Embryonic facial prominence (tissue), 1 donor: ENCODE results near the gene LRFN2.

ENCODE experiments used
- DNase-seq: peaks from one replicate; pipeline ENCODE4 v3.0.0-alpha.2; 2016; ENCODE audit errors: extremely low spot score

The LRFN2 gene

DNA sequence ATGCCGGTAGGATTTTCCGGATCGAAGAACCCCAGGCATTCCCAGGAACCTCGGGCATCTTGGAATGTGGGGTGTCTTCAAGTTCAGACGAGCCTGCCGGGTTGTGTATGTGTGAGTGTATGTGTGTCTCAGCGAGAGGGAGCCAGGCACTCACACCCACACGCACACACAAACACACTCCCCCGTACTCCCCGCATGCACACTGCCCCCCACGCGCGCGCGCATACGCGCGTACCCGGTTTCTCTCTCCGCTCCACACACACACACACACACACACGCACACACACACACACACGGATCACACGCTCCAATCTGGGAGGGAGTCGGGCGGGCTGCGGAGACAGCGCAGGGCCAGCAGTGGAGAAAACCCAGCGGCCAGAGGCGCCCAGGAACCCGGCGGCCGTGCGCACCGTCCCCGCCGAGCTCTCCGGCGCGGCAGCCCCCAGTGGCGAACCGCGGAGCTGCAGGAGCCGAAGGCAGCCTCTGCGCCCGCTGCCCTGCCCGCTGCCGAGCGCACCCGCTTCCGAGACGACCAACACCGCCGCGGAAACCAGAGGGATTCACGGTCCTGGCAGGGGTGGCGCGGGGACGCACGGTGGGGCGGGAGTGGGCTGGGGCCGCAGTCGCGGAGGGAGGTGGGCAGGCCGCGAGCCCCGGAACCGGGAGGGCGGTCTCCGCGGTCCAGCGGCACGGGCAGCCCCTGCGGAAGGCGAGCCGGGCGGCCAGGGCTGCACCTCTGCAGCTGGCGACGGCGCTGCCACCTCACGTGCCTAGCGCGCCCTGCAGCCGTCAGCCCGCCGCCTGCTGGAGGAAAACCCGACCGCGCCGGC is at the start of gene LRFN2:
LRFN2 (minus strand) TSS at position 125 of the 830 bp plus-strand sequence.
- peak; percentile 56 for DNase-seq

DNA sequence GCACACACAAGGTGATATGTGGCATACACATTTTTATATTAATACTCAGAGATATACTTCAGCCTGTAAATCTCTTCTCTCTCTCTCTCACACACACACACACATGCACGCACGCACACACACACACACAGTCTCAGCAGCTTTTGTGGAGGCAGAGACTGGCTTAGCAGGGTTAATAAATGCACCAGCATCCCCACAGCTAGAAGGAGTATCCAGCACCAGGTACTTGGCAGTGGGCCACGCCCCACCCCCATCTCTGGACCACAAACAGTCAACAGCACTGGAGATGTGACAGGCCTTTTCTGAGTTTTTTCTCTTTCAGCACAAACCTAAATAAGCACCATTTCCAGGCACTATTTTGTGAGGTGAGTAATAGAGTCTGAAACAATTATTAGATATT is 47.3 kb upstream of the LRFN2 start:
- DNase-seq, result no peak

DNA sequence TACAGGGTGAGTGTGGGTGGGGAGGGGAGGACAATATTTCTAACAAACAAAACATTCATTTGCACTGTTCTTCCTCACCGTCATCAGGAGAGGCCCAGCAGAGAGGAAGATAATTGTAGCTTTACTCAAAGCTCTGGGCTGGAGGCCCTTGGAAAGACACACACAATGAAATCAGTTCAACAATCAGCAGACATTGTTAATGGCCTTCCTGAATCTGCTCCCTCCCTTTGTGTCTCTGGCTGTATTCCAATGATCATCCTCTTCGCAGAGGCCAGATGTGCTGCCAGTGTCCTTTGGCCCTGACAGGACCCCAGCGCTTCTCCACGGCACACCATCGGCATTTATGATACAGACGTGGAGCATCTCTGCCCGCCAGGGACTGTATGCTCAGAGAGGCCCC is 44.6 kb upstream of the LRFN2 start:
- DNase-seq, result no peak

DNA sequence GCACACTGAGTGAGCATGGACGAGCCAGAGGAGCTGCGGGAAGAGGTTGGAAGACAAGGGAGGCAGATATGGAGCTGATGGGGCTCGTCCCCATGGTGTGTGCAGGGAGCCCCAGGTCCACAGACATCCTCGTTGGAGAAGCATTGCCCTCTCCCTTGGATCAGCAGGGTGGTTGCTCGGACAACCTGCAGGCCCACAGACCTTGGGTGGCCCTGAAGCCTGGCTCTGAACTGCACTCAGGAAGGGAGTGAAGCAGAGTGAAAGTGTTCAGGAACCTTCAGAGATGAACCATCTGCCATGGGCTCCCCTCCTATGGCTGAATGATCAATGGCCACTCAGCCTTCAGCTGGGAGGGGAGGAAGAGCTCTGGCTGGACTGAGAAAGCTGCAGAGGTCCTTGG is 43.3 kb upstream of the LRFN2 start:
- no peak for DNase-seq

DNA sequence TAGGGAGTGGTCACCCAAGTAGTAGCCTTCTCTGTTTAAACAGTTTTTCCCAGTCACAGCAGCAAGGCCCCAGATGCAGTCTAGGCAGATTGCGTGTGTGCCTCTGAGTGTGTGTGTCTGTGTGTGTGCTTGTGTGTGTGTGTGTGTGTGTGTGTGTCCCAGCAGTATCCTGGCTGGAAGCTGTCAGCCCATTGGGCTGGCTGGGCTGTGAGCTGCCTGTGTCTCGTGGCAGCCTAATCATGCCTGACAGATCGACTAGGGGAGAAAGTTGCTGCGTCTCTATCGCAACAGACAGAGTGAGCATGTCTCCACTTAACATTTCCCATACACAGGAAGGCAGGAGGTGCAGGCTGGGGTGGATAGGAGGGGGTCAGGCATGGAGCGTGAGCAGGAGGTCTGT is 42.9 kb upstream of the LRFN2 start:
- no peak for DNase-seq

DNA sequence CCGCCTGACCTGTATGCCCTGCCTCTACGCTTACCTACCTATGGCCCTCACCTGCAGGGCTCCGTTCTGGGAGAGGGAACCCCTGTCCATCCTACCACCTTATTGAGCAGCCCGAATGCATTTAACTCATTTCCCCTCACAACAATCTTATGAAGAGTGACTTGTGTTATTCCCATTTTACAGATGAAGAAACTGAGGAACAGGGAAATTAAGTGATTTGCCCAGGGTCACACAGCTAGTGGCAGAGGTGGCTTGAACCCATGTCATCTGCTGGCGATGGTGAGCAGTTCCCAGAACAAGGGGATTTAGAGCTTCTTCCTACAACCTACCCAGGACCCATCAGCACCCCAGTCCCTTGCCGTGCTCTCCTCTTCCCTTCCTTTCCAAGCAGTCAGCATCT is 42.3 kb upstream of the LRFN2 start:
- no peak for DNase-seq

DNA sequence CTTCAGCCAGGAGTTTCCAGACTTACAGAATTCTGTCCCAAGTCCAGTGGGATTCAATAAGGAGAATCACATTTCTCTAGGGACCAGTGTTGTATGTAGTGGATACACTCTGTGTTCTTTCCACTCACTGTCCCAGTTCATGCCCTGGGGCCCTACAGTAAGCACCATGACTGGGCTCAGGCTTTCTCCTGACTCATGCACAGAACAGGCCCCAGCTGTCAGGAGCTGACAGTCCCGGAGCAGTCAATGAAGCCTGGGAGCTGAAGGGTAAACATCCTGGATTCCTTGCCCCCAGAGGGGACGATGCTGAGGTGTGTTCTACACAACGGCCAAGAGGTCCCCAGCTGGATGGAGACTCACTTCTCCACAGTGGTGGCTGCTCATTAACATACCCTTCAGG is 40.2 kb upstream of the LRFN2 start:
- no peak for DNase-seq

DNA sequence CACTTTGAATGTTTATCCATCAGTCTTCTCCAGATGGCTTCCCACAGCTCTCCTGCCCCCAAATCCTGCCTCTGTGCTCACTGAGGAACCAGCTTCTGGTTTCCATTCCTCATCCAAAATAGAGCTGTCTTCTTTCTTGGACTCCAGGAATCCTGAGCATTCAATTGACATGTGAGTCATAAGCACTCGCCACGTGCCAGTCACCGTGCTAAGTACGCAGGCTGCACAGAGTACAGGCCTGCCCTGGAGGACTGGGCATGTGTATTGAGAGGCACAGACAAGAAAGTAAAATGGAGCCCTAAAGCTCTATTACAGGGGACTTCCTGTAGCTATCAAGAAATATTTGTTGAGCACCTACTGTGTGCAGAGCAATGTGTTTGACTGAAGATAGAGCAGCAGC is 39.7 kb upstream of the LRFN2 start:
- DNase-seq, result no peak

DNA sequence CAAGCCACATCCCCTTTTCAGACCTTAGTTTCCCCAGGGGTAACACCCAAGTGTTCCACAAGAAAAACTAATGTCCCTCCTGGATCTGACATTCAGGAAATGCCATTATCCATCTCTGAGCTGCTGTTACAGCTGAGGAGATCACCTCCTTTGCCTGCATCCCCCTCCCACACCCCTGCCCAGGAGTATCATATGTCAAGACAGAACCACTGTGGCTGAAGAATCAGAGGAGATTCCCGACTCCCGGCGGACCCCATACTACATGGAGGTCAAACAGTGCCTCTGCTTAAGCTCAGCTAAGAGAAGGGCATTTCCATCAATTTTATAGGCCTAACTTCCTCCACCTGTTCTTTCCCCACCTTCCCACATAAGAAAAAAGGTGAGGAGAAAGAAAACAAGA is 36.8 kb upstream of the LRFN2 start:
- no peak for DNase-seq

DNA sequence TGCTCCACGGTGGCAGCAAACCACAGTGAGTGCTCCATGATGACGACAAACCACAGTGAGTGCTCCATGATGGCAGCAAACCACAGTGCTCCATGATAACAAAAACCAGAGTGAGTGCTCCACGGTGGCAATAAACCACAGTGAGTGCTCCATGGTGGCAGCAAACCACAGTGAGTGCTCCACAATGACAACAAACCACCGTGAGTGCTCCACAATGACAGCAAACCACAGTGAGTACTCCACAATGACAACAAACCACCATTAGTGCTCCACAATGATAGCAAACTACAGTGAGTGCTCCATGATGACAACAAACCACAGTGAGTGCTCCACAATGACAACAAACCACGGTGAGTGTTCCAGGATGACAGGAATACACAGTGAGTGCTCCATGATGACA is 36.0 kb upstream of the LRFN2 start:
- no peak for DNase-seq

DNA sequence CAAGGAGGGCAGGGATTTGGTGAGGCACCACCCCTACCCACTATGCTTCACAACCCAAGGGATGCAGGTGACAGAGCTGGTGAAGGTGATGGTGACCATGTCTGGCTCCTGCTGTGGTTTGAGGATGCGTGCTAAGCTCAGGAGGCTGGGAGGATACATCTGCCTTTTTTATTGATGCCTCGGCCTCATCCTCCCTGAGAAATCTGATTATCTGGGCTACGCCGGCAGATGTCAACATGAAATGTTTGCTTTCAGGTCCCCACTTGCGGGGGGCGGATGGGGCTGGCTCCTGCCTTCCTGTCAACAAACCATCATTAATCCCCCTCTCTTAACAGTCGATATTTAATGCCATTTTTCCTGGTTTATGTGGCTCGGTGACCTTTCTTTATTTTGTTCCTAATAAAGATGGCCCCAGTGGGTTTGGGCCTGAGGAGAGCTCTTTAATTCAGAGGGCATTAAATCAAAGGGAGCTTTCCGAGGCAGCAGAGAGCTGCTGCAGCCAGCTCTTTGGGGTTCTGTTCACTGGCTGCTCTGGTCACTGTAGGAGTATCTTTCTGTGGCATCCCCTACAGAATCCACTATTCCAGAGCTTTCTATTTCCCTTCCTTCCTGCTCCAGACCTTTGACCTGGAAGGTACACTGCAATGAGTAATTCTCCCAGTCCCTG is 33.5 kb upstream of the LRFN2 start:
- DNase-seq, result no peak

DNA sequence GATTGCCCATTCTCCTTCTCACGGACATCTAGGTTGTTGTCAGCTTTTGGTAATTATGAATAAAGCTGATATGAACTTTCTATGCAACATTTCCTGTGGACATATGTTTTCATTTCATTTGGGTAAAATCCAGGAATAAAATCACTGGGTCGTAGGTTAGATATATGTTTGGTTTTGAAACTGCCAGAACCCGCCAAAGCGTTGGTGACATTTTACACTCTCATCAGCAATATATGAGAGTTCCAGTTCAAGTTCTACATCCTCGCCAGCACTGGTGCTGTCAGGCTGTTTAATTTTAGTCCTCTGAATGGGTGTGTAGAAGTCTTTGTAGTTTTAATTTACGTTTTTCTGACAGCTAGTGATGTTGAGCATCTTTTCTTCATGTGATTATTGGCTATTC is 27.5 kb upstream of the LRFN2 start:
- DNase-seq, result no peak

DNA sequence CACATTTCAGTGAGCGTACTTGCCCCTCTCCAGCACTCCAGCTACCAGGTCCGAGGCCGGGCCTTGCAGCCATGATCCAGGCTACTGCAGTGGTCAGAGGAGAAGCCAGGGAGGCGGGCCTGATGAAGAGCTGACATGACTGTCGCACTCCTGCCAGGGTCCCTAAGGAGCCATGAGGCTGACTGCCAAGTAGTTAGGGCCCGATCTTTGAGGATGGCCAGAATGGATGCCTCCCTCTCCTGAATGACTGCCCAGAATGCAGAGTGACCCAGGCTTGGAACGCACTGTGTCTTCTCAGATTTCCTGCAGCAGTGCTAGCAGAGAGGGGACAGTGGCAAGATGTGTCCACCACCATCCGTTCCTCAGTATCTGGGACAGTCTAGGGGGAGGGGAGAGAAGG is 24.7 kb upstream of the LRFN2 start:
- no peak for DNase-seq

DNA sequence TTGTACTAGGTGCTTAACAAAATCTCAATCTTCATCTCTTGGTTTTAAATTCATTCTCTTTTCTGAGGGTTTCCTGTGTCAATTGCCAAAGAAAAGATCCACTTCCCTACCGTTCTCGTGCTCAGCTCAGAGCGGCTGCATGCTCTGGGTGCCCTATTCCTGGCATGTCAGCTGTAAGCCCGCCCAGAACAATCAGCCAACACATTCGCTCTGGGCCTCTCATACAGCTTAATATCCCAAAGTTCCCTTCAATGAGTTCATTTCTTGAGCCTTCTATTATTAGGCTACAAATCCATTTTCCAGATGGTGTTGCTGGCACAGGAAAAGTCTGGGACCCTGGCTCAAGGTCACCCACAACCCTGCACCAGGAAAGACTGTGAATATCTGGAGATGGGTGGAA is 24.3 kb upstream of the LRFN2 start:
- no peak for DNase-seq

DNA sequence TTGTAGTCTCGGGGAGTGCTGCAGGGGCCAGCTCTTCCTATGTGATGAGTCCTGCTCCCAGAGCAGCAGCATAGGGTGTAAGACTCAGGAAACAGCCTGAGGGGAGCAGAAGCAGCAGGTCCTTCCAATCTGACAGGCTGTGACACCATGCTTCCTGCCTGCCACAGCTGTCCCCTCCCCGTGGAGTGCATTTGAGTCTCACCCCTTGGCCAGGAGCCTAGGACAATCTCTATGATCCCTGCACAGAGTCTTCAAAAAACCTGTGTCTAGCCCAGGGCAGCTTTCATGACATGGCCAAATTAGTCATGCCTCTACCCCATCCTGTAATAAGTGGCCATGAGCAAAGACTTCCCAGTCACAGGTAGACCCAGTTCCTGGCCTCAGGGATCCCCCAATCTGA is 23.1 kb upstream of the LRFN2 start:
- no peak for DNase-seq

DNA sequence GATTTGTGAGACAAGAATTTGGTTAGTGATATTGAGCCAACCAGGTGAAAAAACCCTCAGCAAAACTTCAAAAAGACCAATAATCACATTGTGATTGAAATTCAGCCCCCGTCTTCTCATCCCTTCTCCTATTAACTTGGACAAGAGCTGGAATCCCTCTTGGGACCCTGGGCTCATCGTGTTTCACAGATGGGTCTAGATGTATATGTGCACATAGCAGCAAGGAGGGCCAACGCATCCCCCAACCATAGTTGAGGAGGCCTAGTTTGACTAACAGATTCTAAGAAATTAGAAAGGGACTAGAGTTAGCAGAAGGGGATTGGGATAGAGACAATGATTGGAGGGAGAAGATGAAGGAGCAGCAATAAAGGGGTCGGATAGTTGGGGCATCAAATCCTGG is 19.8 kb upstream of the LRFN2 start:
- DNase-seq, result no peak

DNA sequence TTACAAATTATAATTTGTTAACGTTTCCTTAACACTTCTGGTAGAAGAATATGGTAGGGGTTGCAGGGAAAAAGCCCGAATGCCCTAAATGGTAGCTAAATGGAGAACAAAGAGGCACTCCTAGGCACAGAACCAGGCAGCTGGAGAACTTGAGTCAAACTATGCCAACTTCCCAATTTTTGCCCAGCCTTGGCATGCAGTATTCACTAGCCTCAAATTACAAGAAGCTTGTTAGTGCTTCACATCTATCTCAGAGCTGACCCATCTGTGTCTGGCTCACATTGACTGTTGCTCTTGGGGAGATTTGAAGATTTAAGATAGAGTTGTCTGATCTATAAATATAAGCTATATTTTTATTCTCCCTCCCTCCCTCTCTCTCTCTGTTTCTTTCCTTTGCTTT is 19.4 kb upstream of the LRFN2 start:
- DNase-seq, result no peak

DNA sequence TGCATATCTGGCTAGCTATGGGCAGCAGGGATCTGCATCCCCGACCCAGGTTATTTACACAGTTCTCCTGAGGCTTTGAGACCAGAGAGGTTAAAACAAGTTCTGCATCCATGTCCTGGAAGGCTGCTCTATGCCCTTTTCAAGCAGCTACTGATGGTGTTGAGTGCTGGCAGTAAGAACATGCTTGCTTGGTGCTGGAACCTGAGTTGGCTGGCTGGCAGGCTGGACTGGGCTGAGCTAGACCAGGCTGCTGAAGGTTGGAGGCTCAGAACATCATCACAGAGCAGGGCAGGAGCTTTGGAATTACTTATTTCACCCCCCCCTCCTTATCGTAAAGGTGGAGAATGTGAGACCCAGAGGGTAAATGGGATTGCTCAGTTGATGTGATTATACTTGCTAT is 16.9 kb upstream of the LRFN2 start:
- DNase-seq, result no peak

DNA sequence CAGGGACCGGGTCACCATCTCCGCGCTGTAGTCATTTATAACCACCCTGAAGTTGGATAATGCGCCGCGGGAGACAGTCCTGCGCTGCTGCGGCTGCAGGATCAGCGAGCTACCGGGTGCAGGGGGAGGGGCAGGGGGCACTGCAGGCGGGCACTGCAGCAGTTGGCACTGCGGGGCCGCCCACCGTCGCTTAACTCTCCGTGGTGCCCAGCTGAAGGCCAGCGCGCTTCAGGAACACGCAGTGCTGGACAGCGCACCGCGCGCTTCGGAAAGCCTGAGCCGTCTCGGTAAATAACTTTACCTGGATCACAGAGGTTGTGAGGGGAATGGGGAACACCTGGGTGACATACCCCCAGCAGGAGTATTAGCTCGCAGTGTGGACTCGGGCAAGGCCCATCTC is 12.4 kb upstream of the LRFN2 start:
- no peak for DNase-seq

DNA sequence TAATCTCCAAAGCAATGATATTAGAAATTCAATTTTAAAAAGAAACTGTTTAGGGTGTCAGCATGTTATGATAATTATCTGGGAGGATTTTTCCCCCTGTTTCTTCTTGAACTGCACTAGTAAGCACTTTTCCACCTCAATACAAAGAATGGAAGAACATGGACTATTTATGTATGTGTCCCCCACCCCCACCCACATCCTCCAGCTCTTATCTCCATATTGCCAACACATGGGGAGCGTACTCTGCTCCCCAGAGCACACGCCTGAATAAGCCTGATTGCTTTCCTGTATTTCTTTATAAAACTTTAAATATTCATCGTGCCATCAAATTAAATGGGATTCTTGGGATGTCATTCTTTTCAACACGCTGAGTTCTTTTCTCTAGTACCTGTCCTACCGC is 11.4 kb upstream of the LRFN2 start:
- no peak for DNase-seq

DNA sequence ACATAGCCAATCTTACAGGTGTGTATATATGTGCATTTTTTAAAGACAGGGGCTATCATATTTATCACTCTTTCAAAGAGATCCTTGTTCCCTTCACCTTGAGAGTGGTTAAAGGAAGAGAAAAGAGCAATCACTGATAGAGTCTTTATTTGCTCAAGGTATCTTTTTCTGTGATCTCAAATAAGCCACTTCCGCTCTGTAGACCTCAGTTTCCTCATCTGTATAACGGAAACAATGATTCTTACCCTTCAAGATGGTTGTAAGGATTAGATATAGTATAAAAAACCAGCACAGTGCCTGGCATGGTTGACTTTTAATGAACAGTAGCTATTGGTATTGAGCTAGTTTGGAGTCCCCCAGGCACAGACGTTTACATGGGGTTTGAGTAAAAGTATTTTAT is 10.1 kb upstream of the LRFN2 start:
- no peak for DNase-seq

DNA sequence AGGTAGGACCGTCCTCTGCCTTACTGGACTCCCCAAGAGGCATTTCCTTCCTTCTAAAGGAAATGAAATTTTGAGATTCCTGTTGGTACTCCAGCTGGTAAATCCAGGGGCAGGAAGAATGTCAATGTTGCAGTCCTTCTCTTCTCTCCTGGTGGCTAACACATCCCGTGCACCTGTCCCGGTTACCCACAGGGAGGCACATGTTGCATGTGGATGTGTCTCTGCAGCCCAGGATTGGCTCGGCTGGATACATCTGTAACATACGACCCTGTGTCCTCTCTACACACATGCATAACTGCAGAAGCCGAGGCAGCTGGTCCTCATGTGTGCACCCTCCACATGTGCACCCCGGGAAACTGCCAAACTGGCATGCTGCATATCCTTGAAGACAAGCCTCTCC is 1.3 kb upstream of the LRFN2 start:
- no peak for DNase-seq

DNA sequence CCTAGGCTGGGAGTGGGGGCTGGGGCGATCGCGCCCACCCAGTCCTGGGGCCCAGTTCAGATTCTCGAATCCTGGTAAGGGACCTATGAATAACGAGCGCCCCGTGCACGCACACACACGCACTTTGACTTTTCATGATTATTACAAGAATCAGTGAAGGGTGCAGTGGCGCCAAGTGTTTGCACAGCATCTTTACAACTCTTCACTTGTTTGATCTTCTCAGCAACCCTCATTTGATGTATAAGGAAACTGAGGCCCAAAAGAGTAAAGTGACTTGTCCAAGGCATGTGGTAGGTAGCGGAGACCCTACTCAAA is 863 bp upstream of the LRFN2 start:
- no peak for DNase-seq
